AG09319 (cell line): ENCODE data around the gene CELA3B.
"Not testable (repeated sequence)": the region's sequence is repeated elsewhere in the genome, so short reads cannot be mapped to it uniquely, and the experiment has no call there.

Experiments used
- DNase-seq: peaks from one replicate; pipeline ENCODE4 v3.0.0-alpha.2; 2010; ENCODE audit warnings: low read depth; ENCODE audit errors: extremely low read depth
- TF ChIP-seq, protein P1 (sequence below): IDR thresholded peaks from 2 replicates; pipeline ENCODE4 v1.5.1; 2011; ENCODE audit warnings: low read depth, mild to moderate bottlenecking, inconsistent platforms, low read length, moderate library complexity

Gene CELA3B

DNA sequence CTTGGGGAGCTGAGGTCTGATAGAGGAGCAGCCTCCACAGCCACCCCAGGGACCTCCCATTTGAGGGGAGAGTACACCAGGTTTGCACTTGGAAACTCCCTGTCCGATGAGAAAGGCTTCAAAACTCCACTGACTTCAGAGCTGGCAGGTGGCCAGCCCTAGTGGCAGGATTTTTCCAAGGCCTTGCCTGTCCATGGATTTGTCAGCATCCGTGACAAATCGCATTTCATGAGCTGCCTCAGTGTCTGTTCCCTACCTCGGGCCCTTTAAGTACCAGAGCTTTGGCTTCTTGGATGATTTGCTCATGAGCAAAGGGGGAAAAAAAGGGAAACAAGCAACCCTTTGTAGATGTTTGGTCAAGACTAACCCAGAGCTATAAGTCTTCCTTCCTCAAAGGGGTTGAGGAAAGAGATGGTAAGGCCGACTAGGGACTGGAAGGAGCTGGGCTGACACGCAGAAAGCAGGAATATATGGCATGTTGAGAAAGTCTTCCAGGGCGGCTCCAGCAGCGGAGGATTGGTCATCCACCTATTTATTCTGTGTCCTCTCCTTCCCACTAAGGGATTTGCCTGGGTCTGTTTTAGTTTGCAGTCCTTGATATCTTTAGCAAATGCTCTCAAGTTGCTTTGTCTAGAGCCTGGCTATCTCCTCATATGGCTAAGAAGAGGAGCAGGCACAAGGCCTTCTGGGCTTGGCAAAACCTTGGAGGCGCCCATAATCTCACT is 37.0 kb upstream of the CELA3B start:
- DNase-seq = peak; percentile 85
- TF ChIP-seq, protein P1, sequence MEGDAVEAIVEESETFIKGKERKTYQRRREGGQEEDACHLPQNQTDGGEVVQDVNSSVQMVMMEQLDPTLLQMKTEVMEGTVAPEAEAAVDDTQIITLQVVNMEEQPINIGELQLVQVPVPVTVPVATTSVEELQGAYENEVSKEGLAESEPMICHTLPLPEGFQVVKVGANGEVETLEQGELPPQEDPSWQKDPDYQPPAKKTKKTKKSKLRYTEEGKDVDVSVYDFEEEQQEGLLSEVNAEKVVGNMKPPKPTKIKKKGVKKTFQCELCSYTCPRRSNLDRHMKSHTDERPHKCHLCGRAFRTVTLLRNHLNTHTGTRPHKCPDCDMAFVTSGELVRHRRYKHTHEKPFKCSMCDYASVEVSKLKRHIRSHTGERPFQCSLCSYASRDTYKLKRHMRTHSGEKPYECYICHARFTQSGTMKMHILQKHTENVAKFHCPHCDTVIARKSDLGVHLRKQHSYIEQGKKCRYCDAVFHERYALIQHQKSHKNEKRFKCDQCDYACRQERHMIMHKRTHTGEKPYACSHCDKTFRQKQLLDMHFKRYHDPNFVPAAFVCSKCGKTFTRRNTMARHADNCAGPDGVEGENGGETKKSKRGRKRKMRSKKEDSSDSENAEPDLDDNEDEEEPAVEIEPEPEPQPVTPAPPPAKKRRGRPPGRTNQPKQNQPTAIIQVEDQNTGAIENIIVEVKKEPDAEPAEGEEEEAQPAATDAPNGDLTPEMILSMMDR = peak; percentile 55

DNA sequence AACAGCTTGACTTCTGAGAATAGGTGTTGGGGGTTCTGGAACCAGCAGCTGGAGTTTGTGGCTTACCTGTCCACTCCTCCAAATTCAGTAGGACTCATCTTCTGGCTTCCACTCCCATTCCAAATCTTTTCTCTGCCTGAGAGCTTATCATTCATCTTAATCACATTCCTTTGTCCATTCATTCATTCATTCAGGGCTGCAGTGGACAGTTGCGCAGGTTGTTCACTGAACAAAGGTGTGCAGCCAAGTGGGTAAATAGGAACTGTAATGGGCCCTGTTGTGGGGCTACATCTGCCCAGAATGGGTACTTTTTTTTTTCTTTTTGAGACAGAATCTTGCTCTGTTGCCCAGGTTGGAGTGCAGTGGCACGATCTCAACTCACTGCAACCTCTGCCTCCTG is 36.3 kb upstream of the CELA3B start:
- TF ChIP-seq, protein P1 = no peak

DNA sequence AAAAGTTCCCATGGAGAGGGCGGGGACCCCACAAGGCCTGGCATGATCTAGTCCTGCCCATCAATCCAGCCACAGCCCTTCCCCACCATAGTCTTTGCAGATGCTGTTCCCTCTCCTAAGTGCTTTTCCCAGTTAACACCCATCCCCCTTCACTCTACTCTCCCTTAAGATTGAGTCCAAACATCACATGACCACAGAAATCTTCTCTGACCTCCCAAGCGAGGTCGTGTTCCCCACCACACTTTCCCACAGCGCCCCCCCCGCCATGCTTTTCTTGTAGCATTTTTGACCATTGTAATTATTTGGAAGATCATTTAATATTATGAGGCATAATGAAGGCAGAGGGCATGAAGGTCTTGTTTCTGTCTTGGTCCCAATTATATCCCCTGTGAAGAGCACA is 35.5 kb upstream of the CELA3B start:
- TF ChIP-seq, protein P1 = no peak
- no peak for DNase-seq

More for the DNA sequence above, 36.3 kb upstream of the CELA3B start:
- DNase-seq = no peak

DNA sequence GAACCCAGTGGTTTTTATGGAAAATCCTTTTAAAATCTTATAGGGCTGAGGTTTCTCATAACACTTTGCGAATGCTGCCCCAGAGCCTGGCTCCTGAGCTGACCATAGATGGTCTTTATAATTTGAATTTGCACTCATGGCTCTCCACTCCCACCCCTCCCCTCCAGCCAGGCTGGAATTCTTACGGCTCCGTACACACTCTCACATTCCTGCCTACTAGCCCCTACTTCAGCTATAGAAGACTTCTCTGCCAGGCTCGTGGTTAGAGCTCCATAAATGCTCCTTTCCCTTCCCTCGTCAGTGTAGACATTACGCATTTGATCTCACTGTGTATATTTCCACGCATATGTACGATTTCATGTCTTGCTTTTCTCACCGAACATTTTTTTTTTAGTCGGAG is 34.4 kb upstream of the CELA3B start:
- no peak for DNase-seq
- TF ChIP-seq, protein P1 = no peak

DNA sequence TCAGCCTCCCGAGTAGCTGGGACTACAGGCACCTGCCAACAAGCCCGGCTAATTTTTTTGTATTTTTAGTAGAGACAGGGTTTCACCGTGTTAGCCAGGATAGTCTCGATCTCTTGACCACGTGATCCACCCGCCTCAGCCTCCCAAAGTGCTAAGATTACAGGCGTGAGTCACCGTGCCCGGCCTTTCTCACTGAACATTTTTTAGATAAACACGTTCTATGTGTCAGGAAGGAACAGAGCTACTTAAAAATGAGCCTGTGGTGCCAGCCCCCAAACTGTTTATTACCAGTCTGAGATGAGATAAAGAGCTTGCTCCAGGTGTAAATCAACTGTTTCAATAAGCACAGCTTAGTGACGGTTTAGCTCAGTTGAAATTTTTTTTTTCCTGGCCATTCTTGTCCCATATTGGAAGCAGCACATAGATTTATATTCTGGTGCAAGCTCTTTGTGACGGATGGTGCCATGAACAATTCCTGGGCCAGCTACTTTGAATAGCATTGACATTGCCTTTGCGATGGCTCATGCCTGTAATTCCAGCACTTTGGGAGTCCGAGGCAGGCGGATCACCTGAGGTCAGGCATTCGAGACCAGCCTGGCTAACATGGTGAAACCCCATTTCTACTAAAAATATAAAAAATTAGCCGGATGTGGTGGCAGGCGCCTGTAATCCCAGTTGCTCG is 33.7 kb upstream of the CELA3B start:
- not testable (repeated sequence) for DNase-seq

DNA sequence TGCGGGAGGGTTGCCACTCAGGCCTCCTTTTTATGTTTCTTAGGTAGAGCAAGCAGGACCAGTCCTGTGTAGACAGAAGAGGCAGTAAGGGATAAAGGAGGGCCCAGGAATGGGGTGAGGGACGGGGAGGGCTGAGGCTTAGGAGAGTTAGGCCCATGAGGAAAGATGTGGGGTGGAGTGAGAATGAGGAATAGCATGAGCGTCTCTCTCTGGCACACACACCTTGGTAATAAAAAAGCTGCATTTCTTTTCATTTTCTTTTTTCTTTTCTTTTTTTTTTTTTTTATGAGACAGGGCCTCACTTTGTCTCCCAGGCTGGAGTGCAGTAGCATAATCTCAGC is 32.1 kb upstream of the CELA3B start:
- TF ChIP-seq, protein P1 = no peak
- DNase-seq = no peak

DNA sequence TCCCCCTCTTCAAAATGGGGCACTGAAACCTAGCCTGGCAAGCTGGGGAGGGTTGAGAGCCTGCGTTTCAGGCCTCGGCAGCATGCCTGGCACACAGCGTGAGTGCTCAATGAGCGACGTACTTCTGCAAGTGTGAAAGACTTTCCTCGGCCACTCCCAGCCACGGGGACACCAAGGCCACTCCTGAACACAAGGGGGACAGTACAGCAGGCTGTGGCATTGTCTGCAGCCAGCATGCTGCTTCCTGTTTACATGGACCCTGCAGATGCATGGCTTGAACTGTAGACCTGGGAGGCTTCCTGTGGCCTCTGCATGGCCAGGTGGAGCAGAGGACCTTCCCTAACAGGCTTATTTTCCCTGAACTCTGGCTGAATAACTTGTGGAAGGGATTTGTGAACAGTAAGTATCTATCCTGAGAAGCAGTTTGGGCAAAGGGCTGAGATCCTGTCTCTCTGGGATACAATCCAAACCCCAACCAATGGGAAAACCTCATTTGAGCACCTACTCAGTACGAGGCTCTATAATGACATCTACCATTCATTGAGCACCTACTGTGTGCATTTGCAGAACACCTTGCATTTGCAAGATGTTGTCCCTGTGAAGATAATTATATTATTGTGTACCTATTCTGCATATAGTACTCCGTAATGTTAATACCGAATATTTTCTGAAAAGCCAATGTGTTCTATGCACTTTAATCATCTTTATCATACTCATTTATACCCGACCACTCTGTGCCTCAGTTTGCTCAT is 29.8 kb upstream of the CELA3B start:
- no peak for DNase-seq
- TF ChIP-seq, protein P1 = no peak
